HTERT RPE-1 (cell line): ENCODE results near the gene HS6ST3.

ENCODE experiments used
- in situ Hi-C: fragments of 300-500 bp; cut with MboI; formaldehyde crosslinking; loops from 4 replicates; pipeline ENCODE4 v1.14.3; 2020; ENCODE audit warnings: low sequenced_read_pairs

Gene HS6ST3

DNA sequence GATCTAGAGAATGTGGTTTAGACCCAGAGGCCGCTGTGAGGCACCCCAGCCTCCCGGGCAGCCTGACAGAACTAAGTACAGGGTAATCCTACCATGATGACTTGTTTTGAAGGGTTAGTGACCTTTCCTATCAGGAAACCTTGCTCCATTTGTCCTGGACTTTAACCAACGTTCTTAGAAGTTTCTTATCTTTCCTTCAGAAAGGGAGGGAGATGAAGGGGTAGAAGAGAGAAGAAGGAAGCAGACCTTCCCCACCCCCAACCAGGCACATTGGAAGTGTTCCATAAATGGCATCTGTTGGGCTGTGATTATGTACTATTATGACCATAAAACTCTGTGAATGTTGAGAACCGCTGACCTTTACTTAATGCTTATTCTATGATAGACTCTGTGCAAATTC is 720.2 kb downstream of the HS6ST3 start:
- in situ Hi-C loops = no loop called here

DNA sequence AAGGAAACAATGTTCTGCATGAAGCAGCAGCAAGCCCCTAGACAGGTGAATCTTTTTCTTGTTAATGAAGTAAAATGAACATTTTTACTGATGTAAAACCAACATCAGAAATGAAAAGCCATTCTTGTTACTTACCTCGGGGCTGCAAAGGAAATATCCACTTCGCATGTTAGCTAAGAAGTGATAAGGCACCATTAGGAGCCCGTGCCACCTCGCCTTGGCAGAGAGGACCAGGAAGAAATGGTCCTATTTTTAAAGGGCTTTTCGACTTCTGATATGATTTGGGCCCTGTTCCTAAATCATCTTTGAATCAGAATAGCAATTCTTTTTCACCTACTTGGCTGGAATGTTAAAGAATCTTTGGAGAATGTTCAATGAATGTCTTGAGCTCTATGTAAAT is 721.1 kb downstream of the HS6ST3 start:
- in situ Hi-C loops = no loop called here

DNA sequence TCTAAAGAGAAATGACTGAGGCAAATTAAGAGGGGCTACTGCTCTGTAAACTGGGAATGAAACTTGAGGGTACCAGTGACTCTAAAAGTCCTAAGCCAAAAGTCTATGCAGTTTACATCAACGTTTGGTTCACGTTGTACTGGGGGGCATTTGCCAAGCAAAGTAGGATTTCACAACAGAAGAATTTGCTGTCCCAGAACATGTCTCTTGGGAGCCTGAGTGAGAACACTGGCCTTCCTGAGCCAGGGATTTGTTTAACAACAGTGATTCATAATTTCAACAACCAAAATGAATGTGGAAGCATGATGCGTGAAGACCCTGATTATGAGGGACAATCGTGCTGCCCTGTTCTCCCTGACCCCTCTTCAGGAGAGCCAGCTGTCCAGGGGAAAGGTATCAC is 726.4 kb downstream of the HS6ST3 start:
- in situ Hi-C loops = no loop called here

DNA sequence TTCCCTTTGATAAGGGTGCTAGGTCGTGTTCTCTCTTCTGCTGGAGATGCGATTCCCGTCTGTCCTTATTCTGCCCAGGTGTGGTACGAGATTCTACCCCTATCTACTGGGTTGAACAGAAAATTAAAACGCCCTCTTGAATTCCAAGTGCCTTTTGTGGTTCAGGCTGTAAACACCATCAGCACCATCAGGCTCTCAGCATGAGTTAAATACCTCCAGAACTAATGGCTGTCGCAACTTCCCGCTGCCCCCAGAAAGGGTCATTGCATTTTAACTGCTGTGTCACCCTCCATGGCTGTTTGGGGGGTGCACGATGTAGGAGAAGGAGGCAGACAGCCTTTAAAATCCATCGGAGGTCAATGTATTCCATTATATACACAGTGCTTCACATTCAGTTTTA is 727.0 kb downstream of the HS6ST3 start:
- in situ Hi-C loops = no loop called here

DNA sequence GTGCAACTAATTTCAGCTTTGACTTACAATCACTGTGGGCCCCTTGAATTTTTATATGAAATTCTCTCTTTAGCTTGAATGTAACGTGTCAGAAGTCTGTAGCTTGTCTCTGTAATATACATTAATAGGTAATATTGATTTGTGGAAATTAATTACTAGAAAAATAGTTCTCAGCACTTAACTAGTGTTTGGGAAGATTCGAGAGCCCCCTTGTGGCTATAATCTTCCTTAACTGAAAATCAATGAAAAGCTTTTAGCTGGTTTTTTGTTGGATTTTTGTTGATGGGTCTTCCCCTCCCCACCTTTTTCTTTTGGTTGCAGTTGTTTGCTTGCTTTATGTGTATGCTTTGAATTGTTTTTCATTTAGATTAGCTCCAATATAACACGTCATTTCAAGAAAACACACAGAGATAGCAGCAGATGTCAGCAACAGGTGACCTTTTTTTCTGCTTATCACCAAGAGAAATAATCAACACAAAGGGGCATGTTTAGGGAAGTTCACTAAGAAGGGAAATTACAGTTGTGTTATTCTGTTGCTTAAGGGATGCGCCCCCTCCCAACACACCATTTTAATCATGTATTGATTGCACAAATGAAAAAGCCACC is 727.5 kb downstream of the HS6ST3 start:
- in situ Hi-C loops = no loop called here

DNA sequence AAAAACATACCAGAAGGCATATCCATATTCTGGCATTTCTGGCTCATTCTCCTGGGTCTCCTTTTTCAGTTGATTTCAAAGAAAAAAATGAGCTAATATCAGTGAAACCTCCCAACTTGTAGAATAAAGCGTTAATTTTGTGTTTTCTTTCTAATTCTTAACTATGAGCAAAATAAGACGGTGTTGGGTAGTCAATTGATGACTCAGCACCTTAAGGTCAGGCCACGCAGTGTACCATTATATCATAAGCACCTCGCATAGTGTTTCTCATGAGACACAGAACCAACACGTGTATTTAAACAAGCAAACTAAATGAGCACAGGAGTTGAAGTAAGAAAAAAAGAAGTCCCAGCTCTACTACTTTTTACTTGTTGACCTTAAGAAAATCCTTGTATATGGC is 729.5 kb downstream of the HS6ST3 start:
- in situ Hi-C loops = no loop called here

DNA sequence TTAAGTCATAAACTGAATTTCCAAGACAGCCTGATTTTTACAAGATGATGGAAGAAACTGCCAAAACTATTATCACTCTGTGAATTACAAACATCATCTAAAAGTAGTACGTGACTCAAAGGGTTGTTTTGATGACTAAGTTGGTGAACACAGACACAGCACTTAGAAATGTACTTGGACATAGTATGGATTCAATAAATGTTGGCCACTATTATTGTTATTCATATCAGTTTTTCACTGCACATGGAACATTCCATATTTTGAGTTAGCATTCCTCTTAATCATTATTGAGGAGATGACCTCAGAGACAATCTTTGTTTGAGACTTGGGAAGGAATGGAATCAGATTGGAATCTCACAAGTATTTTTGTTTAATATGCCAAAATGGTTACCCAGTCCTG is 731.5 kb downstream of the HS6ST3 start:
- in situ Hi-C loops = no loop called here

DNA sequence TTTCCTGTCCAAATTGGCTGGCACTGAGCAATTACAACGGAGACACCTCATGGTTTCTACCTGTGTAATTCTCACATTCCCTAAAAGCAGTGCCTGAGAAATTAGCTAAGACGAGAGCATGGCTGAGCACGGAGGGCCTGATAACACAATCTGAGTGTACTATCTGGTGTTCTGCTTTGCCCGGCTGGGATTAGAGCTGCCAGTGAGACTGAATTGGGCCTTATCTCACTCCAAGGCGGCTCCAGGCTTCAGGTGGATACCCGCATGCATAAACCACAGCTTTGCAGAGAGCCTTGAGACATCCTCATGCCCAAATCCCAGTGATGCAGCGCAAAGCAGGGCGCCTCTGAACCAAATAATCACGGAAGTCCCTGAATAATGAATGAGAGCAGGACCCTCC is 732.1 kb downstream of the HS6ST3 start:
- in situ Hi-C loops = no loop called here

DNA sequence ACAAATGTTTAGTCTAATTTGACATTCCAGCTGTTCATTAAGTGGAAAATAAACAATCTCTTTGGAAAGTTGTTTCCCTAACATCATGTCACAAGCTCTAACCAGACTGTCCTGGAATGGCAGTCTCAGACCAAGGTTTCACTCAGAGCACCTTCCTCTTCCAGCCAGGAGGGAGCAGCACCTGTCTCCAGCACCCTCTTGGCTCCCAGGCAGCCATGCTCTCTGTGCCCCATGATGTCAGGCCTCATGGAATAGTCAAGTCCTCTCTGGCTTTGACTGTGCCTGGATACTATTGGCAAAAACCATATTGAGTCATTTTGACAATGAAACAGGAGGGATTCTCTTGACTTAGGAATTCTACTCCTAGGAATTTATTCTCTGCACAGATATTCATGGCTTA is 733.0 kb downstream of the HS6ST3 start:
- in situ Hi-C loops = no loop called here

DNA sequence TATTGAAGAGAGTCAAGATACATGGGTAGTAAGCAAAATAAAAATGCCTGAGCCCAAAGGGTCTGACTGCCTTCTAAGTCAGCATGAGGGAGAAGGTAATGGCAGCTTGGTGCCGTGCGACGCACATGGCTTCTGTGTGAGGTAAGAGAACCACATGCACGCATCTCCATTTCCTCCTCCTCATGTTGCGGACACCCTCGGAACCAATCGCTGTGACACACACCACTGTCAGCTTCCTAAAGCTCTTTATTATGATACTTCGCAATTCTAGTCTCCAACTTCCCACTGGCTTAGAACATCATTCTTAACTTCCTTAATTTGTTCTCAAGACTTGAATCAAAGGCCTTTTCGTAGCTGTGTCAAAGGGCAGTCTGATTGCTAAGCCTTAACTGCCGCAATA is 734.2 kb downstream of the HS6ST3 start:
- in situ Hi-C loops = no loop called here

DNA sequence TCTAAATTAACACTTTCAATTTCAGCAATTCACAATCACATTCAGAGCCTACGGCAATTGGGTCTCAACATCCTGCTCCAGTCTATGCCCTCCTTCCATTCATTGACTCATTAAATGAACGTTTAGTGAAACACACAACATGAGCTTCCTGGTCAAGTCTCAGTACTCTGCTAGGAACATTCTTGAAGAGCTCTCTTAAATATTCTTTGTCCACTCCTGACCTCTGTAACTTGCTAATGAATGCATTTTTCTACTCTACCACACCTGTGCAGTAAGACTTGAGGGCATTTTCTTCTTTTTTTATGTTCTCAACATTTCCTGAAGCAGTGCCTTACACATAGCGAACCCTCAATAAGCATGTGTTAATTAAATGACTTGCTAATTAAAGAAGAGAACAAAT is 735.7 kb downstream of the HS6ST3 start:
- in situ Hi-C loops = no loop called here

DNA sequence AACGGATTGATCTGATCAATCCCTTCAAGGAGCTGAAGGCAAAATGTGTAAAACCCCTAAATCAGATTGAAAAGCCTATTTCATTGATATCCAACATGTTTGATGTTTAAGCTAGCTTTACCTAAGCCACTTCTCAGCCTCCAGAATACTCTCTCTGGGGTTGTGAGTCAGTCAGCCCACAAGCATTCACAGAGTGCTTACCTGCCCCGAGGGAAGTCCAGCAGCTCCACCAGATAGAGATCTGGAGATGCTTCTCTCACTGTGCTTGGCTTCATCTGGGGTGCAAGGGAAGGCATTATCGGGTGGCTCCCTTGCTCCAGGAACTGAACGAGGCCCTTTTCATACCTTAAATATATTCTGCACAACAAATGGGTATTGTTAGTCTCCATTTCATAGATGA is 744.7 kb downstream of the HS6ST3 start:
- in situ Hi-C loops = no loop called here

DNA sequence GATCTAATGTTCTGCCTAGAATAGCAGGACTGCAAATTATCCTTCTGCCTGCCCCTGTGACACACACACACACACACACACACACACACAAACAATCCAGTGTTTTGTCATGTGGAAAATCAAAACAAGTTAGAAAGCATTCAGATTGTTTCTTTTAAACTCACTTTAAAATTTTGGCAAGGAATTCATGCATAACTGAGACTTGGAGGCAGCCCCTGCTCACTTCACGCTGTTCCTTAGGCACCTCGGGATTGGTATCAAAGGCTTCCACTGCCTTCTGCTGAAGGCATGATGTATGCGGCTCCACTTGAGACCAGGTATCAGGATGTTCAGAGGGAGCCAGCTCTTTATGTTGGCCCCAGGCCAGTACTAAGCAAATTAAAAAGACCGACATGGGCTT is 745.6 kb downstream of the HS6ST3 start:
- in situ Hi-C loops = no loop called here

DNA sequence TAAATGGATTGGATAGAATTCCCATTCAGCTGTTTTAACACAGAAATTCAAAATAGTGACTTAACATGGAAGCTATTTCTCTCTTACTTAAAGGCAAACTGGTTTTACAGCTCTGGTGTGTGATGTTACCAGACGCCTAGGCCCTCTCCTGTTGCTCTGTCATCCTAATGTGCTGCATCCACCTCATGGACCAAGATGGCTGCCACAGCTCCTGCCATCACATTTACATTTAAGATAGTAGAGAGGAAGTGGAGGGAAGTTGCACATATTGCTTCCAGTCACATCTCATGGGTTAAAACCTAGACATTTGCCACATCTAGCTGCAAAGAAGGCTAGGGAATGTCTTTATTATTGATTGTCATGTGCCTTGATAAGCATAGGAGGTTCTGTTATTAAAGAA is 746.8 kb downstream of the HS6ST3 start:
- in situ Hi-C loops = no loop called here

DNA sequence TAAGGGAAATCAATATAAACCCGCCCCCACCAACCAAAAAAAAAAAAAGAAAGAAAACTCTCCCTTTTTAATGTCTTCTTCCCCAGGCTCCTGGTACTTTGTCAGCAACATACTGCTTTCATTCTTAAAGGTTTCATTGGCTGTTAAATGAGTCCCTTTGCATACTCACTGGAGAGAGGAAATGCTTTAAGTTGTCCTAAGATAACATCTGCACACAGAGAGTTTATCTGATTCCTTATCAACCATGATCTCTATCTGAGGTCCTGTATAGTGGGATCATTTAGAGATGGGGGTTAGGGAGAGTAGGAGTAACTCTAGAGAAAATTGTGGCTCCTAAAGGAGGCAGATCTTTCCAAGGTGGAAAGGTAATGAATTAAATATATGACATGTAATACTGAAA is 747.9 kb downstream of the HS6ST3 start:
- in situ Hi-C loops = no loop called here

DNA sequence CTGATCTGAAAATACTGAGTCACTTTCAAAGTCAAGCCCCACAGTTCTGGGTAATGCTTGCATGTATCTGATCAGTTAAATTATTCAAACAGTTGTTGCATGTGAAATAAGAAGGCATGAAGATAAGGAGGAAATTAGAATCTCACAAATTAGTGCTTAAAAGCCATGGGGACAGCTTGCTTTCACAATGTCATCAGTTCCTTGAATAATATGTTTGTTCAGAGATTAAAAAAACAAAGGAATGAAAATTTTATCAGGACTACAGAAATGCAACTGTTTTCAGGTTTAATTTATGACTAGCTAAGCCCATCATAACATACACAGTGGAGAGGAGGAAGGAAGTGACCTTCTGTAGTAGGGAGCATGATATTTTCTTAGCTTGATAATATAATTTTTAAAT is 754.3 kb downstream of the HS6ST3 start:
- in situ Hi-C loops = no loop called here

DNA sequence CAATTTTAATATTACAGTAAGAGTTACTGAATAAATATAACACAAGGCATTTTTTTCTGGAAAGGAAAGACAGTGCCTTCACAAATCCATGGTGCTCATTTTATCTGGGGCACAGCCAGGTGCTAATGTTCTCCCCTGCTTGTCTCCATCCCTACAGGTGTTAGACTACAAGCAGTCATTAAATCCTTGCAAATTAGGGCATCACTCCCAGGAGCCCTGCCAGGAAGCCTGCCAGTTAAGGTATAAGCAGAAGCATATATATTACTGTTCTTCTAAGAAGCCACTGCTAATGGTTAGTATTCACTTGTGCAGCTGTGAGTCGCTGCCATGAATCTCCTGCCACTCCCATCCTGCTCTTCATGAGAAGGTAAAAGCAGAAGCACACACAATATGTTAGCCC is 754.7 kb downstream of the HS6ST3 start:
- in situ Hi-C loops = no loop called here

DNA sequence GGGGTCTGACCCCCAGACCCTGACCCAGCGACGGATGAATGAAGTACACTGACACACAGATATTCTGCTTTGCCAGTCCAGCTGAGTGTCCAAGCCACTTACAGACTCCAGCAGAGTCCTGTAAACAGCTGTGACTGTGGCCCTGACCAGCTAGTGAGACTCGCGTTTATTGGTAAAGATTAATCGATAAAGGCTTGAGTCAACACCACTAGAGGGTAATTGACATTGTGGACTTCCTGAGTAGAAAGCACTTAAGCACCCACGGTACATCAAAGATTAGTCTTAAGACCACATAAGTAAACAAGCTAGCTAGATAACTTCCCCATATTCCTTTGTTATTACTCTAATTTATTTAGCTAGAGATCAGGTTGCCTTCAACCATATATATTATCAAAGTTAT is 758.4 kb downstream of the HS6ST3 start:
- in situ Hi-C loops = no loop called here

DNA sequence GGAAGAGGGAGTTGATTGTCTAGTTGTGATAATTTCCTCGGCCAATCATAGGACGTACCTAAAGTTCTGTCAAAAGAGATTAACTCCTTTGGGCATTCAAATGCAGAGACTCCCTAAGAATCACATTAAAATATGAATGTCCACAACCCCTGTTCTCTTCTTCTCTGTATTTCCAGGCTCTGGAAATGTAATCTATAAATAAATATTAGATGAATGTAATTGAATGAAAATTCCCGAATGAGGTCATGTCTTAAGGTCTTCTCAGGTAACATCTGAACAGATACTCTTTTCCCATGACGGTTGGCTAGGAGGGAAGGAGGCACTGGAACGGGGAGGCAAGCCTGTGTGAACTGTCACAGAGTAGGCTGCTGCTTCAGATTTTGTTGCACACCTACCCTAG is 759.2 kb downstream of the HS6ST3 start:
- in situ Hi-C loops = no loop called here

DNA sequence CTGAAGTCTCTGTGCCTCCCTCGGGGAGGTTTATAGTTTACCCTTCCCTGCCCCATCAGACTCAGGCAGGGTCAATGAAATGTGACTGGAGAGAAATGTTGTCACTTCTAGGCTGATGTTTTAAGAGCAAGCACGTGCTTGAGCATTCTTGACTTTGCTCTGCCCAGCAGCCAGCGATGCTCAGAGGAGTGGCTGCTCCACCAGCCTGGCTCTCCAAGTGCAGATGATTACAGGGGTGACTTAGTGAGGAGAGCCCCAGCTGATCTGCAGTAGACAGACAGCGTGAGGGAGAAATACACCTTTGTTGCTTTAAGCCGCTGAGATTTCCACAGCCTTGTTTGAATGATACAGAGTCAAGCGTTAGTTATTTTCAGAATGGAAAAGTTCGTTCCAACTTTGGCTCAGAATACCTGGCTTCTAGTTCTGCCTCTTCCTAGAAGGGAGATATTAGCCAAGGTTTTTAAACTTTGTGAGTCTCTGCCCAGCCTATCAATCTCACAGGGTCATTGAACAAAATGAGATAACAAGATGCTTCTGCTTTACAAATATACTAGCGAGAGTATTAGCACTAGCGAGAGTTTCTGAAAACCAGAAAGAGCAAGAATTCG is 760.7 kb downstream of the HS6ST3 start:
- in situ Hi-C loops = no loop called here

DNA sequence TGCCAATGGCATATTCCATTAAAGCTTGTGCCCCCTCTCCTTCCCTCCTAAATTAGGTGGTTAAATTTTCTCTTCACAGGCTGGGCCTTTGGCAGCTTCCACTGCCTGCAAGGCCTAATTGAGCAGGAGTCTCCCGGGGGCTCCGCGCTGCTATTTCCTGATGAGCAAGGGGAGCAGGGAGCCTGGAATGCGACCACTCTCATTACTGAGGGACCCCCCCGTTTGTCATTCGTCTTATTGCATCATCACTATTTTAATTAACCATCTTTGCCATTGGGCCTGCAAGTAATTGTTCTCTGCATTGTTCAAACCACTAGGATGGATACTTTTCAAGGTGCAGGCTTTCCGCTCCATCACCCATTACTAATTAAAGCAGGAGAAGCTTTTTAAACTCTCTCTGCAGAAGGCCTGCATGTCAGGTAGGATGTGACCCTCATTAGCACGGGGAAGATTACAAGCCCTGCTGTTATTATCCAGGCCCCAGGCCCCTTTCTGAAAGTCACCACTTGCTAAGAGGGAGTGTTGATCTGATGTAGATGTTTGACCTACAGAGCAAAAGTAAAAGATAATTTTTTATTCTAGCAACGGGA is 762.0 kb downstream of the HS6ST3 start:
- in situ Hi-C loops = no loop called here

DNA sequence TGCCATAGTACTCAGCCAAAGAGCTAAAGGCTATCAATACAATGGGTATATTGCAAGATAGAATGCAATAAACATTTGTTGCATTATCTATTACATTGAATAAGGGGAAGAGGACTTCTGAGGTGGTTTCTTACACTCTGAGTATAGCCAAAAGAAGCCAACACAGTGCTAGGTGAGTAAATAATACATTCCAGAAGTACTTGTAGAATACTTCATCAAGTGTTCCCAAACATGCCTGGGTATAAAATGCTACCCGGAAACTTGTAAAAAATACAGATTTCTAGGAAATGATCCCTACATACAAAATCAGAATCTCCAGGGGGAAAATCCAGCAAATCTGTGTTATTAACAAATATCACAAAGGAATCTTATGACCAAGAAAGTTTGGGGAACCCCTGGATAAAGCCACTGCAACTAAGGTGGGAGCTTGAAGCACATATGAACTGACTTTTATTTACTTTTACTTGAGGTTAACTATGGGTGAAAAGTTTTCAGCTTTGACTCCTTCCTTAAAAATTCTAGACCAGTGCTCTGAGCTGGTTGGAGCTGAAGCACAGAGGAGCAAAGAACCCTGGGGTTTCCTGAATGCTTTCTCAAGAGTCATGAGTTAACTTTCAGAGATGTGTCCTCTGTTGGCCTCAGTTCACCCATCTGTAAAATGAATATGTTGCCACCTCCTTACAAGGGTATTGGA is 768.4 kb downstream of the HS6ST3 start:
- in situ Hi-C loops = no loop called here
